NCI-H226 (cell line): Measurements from ENCODE around the gene APEH.
"Not testable (repeated sequence)": the region's sequence is repeated elsewhere in the genome, so short reads cannot be mapped to it uniquely, and the experiment has no call there.

Source experiments
- DNase-seq: peaks from one replicate; pipeline ENCODE4 v3.0.0-alpha.2; 2015

The APEH gene

DNA sequence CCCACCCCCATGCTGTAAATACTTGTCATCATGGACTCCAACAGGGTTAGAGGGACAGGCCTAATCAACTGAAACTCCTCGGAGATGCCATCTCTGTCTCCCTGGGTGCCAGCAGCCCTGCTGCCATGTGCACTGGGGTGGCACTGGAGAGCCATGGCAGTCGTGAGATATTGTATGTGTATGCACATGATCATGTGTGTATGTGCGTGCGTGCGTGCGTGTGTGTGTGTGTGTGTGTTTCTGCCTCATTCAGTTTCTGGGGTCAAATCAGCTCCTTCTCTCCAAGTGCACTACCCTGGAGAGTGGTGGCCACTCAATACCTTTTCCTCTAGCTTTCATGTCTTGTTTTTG, 3.2 kb upstream of the APEH start:
- no peak for DNase-seq

DNA sequence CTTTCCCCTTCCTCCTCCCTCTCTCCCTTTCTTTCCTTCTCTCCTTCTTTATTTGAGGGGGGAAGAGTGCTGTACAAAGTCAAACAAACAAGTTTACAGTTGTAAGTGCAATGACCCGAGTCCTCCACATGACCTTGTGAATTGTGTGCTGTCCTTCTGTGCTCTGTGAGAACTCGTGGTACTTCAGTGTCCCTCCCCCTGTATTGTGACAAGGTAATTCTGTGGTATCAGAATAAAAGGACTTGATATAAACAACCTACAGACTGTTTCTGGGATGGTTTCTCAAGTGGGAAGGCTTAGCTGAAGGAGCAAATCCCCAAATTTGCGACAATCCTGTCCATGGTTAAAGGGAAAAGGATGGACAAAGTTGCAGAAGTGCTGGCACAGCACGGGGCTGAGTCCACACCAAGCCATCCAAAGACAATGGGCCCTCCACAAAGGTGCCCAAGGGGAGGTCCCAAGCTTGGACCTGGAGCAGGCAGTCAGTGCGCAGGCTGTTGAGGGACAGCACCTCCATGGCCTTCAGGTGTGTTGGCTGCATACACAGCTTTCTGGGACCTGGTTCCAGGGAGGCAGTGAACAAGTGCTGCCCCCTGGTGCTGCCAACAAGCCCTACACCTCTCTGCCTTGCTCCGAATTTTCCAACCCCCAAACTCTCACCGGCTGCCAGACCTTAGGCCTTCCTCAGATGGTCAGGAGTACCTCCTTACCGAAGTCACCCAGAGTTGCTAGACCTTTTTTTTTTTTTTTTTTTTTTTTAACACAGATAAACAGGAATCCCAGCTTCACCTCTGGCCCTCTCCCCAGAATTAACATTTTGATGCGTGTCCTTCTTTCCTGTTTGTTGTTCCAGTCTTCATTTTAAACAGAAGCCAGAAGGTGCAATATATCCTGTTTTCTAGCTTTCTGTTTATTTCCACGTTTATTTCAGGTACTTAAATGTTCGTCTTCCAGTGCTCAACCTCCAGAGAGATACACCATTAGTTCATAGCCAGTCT, 2.6 kb upstream of the APEH start:
- DNase-seq, result peak; percentile 37

DNA sequence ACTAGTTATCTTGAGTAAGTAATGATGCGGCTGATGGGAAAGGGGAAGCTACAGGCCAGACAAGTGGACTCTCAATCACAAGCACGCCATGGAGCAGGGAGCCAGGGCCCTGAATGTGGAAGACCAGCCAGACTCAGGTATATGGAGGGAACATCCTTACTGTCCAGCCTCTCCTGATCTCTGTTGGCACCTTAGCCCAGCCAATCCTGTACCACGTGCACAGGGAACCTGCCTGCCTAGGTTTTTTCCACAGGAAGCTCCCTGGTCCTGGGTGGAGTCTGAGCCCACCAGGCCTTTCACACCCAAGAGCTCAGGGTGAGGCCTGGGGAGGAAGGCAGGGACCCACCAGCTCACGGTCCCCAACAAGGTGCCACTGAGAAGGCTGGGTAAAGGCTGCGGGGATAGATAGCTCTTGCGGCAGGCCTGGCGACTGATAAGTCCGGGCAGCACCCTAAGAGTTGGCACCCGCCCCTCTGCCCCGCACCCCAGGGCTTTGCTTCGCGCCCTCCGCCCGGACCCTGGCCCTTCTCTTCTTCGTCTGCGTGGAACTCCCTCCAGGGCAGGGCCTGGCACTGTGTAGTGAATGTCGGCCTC, 933 bp upstream of the APEH start:
- DNase-seq, result peak; percentile 61

DNA sequence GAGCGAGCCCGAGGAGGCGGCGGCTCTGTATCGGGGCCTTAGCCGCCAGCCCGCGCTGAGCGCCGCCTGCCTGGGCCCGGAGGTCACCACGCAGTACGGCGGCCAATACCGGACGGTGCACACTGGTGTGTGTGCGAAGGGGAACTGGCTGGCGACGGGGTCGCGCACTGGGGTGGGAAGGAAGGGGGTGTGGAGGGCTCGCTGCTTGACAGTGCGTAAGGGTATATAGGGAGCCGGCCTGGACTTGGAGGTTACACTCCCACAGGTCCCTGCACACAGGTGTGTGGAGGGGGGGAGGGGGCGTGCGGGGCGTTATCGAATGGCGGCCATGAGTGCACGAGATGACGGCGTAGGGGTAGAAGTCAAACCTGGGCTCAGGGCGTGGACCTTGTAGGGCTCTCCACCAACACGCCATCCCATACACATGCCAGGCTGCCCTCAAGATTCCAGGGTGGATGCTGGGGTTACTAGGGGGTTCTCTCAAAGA, 389 bp downstream of the APEH start:
- DNase-seq, result no peak

DNA sequence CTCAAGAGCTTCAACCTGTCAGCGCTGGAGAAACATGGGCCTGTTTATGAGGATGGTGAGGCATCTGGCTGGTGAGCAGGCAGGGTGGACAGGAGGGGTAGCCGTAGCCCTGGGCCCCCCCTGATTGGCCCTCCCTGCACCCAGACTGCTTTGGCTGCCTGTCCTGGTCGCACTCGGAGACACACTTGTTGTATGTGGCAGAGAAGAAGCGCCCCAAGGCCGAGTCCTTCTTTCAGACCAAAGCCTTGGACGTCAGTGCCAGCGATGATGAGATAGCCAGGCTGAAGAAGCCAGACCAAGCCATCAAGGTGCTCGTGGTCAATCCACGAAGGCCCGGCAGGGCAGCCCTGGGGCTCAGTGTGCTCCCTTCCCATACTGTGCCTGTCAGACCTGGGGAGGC, 1.8 kb downstream of the APEH start:
- no peak for DNase-seq

DNA sequence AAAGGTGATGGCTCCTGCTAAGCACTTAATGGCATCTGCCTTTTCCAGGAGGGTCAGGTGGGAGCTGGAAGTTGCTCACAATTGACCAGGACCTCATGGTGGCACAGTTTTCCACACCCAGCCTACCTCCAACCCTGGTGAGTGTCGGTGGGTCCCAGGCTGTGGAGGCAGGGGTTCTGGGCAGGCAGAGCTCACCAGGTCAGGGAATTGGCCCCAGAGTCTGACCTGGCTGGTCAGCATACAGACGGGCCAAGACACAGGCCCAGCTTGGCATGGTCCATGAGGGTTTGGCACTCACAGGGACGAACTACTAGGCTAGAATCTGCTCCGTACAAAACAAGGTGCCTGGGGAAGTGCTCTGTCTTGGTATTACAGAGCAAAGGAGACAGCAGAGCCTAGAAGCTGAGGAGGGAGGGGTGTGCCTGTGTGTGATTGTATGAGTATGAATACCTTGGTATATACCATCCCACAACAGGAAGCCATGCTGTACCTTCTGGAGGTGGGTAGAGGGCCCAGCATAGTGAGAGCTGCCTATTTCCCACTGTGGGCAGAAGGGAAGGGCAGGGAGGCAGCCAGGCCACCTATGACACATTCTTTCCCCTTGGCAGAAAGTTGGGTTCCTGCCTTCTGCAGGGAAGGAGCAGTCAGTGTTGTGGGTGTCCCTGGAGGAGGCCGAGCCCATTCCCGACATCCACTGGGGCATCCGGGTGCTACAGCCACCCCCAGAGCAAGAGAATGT, 6.5 kb downstream of the APEH start:
- no peak for DNase-seq

DNA sequence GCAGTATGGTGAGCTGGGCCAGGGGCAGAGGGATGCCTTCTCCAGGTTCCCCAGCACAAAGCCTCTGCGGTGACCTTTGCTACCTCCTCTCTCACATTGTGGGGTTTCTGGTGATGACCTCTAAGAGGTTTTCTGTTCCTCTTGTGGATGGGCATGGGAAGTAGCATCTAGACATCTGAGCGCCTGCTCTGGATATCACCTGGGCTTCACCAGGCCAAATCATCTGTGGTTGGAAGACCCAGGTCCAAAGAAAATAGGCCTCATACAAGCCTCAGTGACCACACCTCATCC, 7.0 kb downstream of the APEH start:
- DNase-seq, result no peak

DNA sequence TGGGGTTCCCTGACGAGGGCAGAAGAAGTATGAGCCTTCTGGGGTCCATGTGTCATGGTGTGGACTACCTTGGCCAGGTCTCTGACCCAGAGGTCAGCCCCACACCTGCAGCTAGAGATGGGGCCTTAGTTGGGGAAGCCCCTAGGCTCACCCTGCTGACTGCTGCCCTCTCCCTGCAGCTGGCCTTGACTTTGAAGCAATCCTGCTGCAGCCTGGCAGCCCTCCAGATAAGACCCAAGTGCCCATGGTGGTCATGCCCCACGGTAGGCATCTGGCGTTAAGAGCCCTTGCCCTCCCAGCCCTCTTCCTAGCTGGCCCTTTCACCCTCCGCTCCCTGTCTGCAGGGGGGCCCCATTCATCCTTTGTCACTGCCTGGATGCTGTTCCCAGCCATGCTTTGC, 7.4 kb downstream of the APEH start:
- no peak for DNase-seq

DNA sequence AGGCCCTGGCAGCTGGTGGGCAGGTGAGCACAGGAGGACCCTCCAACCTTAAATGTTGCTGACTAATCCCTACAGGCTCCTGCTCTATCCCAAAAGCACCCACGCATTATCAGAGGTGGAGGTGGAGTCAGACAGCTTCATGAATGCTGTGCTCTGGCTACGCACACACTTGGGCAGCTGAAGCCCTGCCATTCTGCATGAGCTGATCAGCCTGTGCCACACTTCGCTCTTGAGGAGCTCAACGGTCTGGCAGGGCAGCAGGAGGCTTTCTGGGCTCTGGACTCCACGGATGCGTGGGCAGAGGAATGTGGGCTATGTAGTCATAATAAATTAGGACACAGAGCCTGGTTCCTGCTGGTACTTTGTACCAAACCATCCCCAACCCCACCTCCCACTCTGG, 9.0 kb downstream of the APEH start:
- DNase-seq, result peak; percentile 60

DNA sequence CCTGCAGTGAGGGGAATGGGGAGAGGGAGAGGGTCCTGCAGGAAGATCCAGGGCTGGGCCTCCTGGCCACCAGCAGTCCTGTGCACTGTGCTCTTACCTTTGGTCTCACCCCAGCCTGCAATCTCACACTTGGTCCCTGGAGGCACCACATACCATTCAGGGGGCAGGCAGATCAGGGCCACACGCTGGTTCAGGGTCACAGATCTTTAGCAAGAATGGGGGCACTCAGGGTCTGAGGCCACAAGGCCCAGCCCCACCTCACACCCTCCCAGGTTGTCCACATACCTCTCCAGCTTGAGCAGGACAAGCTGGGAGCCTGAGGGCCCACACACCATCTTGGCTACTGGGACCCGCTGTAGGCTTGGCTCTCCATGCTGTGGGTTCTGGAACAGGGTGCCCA, 10.3 kb downstream of the APEH start:
- not testable (repeated sequence) for DNase-seq

DNA sequence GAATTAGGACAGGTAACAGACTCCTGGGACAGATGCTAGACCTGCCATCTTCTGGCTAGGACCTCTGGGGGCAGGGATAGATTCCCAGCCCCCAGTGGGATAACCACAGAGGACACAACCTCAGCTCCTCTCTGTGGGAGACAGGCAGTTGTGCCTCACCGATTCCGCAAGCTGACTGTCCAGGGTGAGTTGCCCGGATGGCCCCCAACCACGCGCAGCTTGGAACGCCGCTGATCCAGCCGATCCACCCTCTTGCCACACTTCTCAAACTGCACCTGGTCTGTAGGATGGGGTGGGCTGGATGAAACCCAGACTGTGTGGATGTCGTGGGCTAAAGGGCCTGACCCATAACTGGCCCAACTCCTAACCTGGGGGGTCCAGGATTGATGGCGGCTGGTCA, 11.0 kb downstream of the APEH start:
- not testable (repeated sequence) for DNase-seq

DNA sequence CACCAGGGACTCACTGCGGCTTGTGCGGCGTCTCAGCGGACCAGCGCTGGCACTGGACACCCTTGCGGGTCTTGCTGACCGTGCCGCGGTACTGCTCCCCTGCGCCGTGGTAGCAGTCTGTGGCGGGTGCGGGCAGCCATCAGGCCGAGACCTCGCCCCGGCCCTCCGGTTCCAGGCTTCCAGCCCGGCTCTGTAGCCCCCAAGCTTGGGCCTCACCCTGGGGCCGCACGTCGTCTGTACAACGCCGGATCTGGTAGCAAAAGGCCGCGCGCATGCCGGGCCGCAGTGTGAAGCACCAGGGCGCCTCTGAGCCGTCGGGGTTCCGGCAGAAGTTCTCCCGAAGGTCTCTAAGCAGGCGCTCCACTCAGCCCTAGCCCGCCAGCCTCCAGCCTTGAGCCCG, 11.7 kb downstream of the APEH start:
- not testable (repeated sequence) for DNase-seq

DNA sequence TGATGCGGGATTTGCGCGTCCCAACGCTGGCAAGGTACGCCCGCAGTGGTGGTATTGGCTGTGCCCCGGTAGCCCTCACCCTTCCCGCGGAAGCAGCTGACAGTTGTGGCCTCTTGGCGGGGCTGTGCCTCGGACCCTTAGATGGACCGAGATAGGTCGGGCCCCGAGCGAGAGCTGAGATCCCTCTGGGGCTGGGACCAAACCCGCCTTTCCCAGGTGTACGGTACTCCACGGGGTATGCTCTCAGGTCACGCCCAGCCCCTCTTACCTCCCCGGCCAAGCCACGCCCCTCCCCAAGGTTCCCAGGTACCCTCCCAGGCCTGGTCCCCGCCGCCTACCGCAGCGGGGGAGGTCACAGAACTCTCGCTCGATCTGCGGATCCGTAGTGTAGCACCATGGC, 12.2 kb downstream of the APEH start:
- DNase-seq, result not testable (repeated sequence)

DNA sequence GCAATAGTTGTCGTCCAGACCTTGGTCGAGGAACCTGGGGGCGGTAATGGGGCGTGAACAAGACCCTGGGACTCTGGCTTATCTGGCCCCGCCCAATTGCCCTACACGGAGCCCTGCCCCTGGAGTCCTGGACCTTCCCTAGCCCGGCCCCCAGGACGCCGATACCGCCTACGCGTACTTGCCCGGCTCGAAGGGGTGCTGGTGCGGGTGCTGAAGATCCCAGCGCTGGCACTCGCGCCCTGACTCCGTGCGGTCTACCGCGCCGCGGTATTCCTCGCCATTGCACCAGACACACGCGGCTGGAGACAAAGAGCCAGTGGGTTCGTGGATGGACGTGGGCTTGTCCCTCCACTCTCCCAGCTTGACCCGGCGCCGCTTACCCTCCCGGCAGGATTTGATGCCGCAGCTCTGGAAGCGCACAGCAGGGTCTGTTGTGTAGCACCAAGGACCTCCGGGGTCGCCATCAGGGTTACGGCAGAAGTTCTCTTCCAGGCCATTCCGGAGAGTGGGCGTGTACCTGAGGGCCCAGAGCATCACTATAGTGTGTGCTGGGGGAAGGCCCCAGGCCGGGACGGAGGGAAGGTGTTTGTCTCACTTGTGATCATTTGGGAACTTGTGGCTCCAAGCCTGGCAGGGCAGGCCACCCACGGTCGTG, 12.7 kb downstream of the APEH start:
- not testable (repeated sequence) for DNase-seq

DNA sequence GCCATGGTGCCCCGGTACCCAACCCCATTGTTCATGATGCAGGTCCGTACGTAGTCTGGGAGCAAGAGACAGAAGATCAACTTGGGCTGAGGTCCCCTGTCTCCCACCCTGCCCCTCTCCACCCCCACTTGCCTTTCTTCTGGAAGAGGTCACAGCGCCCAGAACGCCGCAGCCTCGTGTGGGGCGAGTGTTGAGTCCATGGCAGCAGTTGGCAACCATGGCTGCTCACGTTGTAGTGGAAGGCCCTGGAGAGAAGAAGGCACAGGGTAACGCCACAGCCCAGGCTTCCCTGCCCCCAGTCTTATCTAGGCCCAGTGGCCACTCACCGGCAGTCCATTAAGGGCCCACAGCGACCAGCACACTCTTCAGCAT, 13.3 kb downstream of the APEH start:
- DNase-seq, result not testable (repeated sequence)

DNA sequence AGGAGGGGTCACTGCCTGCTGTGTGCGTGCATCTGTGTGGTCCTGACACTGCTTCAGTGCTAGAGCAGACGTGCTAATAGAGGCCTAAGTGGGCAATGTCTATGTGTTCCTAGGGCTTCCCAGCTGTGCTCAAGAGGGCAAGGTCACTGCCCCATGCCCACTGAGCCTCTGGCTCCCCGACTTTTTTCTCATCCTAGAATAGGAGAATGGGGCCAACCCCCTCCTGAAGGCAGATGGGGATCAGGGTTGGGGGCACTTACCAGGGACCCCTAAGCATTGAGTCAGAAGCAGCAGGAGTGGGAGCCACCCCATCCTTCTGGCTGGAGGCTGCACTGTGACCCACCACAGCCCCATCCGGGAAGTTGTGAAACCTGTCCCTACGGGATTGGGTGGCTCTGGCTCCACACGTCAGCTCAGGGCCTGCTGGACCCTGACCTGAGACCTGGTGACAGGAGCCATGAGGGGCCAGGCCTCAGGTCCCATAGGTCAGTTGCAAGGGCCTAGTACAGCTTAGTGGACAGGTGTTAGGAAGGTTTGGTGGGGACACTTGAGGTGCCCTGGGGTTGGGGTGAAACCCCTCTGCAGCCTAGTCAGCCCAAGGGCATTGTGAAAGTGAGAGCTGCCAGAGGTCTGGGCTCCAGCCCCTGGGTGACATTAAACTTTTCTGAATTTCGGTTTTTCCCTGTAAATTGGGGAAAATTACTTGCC, 14.3 kb downstream of the APEH start:
- not testable (repeated sequence) for DNase-seq

DNA sequence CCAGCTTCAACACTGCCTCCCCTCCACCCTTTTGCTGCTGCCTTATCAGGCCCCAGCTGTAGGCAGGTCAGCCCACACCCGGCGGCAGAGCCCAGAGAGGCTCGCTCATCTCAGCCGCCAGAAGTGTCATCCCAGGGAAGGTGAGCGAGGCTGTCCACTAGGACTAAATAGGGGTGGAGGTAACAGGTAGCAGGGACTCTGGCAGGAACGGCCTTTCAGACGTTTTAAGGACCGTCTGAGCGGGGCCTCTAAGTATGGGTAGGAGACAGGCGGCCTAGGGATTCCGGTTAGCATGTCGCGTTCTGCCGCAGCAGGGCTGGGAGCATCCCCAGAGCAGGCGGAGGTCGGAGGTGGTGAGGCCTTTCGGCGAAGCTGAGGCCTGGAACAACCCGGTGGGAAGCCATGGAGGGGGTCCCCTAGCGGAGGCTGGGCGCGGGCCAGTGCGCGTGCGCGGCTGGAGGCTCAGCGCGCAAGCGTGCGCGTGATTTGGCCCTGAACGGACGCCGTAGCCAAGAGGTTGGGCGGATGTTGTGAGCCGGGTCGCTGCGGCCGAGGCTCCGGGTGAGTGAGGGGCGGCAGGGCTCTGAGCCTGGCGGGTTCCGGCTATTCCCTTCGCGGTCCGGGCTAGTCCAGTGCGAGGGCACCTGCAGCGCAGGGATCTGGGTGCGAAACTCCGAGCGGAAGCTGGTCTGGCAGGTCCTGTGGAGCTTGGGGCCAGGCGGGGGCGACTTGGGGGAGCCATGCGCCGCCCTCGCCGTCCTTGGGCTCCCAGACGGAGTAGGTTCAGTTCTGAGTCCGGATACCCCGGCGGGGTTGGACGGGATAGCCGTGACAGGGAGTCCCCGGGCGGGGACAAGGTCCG, 15.1 kb downstream of the APEH start, which contains the start of the genes MST1 and RNF123:
Gene MST1, minus strand, starts transcription at position 429 of the 862 bp plus-strand sequence. CDS start 783 bp downstream, outside the sequence.
Gene RNF123, plus strand, starts transcription at position 512 of the 862 bp plus-strand sequence. CDS start 1,609 bp downstream, outside the sequence.
- peak; percentile 86 for DNase-seq

DNA sequence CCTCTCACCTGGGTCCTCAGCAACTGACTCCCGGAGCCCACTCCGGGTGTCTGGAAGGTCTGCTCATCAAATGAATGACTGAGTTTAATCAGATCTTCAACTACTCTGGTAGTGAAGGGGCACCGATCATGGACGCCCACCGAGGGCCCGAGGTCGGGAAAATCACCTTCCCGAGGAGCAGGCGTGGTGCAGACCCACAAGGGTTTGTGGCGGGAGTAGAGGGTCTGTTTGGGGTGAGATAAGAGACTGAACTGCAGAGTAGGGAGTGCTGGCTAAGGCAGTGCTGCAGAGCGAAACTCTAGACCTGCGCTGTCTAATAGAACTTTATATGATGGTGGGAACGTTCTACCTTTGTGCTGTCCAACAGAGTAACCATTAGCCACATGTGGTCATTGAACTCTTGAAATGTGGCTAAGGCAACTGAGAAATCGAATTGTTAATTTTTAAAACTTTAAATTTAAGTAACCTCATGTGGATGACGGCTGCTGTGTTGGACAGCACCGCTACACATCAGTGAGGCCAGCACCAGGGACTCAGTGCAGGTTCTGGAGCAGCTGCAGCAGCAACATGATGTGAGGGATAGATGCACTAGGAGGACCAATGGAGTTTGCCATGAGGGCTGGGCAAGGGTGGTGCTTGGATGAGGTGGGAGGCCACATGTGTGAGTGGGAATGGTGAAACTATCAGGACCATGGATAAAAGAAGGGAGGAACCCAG, 15.9 kb downstream of the APEH start:
- DNase-seq, result not testable (repeated sequence)

DNA sequence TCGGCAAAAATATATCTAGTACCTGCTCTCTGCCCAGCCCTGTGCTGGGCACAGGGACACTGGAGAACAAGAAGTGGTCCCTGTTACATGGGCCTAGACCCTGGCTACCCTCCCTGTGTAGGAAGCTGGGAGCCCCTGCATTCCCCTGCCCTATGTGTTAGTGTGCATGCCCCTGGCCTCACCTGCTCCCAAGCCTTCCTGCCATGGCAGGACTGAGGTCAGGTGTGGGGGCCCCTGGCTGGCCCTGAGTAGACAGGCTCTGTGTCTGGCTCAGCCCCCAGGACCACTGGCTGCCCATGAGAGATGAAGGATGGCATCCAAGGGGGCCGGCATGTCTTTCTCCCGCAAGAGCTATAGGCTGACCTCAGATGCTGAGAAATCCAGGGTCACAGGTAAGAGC, 16.7 kb downstream of the APEH start:
- not testable (repeated sequence) for DNase-seq

DNA sequence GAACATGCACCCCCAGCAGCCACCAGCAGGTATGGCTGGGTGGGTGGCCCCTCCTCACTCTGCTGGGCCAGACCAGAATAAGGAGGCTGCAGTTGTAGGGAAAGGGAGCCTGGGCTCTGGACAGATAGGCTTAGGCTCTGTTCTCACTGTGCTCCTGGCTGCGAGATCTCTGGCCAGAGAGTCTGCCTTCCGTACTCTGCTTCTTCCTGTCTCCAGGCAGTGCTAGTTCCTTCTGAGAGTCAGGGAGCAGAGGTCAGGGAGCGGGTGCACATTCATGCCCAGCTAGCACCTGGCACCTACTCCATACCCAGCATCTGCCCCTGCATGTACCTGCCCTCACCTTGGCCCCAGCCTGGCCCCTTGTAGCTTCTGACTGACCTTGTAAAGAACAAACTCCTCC, 17.3 kb downstream of the APEH start:
- DNase-seq, result not testable (repeated sequence)
